Measurements from ENCODE around the gene PCDHGA1.
"Not testable (repeated sequence)": the region's sequence is repeated elsewhere in the genome, so short reads cannot be mapped to it uniquely, and the experiment has no call there.

PCDHGA1 gene

GRCh38 chr5:141342773-141343172, 12.5 kb downstream of the PCDHGA1 start:
- H3K4me3 ChIP-seq = no peak overlapping the region
- H3K27ac ChIP-seq = no peak overlapping the region
- TF ChIP-seq, protein P1, sequence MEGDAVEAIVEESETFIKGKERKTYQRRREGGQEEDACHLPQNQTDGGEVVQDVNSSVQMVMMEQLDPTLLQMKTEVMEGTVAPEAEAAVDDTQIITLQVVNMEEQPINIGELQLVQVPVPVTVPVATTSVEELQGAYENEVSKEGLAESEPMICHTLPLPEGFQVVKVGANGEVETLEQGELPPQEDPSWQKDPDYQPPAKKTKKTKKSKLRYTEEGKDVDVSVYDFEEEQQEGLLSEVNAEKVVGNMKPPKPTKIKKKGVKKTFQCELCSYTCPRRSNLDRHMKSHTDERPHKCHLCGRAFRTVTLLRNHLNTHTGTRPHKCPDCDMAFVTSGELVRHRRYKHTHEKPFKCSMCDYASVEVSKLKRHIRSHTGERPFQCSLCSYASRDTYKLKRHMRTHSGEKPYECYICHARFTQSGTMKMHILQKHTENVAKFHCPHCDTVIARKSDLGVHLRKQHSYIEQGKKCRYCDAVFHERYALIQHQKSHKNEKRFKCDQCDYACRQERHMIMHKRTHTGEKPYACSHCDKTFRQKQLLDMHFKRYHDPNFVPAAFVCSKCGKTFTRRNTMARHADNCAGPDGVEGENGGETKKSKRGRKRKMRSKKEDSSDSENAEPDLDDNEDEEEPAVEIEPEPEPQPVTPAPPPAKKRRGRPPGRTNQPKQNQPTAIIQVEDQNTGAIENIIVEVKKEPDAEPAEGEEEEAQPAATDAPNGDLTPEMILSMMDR (IDR thresholded peaks at IDR 0.05) = no peak
- no peak for DNase-seq (ENCODE audit: low spot score)

DNA sequence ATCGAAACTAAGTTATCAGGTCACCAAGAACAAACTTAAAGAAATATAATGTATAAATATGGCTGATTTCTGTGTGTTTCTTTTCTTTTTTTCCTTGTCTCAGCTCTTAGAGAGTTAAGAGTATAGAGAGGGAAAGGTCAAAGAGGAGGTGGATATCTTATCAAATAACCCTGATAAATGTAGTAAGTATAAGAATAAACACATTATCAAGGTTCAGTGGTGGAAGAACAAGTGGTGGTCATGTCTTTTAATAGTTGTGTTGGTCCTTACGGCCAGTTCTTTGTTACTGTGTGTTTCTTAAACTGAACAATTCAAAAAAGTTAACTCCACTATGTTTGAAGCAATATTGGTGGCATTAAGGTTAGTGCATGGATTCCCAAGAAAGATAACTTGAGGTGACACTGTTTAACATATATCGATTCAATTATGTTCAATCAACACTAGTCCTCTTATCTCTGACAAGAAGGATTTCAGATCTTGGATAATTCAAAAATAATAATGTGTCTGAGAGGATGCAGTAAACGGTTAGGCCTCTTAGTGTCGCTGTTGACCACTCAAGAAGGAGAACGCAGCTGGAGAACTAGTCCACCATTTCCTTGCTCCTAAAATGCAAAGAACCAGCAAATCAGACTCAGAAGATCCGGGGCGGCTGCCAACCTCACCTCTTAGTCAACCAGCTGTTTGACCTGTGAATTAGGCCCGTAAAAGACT, 13.1 kb downstream of the PCDHGA1 start, which contains the start of gene PCDHGA3:
PCDHGA3 (plus strand) TSS at position 588 of the 711 bp plus-strand sequence. CDS start 205 bp downstream, outside the sequence.
- no peak within 1 kb of the TSS for H3K27ac ChIP-seq
- DNase-seq (ENCODE audit: low spot score) = no peak
- peak within 1 kb of the TSS; percentile 21 for H3K4me3 ChIP-seq
- TF ChIP-seq, protein P1 (IDR thresholded peaks at IDR 0.05) = no peak

- Histone ChIP-seq H3K4me3 (peak overlapping the region; percentile 21), H3K27ac (no peak overlapping the region)
- DNase-seq (ENCODE audit: low spot score) = no peak
- TF ChIP-seq, protein P1 (IDR thresholded peaks at IDR 0.05) = no peak
Observed at GRCh38 chr5:141343953-141344463, 13.7 kb downstream of the PCDHGA1 start.

DNA sequence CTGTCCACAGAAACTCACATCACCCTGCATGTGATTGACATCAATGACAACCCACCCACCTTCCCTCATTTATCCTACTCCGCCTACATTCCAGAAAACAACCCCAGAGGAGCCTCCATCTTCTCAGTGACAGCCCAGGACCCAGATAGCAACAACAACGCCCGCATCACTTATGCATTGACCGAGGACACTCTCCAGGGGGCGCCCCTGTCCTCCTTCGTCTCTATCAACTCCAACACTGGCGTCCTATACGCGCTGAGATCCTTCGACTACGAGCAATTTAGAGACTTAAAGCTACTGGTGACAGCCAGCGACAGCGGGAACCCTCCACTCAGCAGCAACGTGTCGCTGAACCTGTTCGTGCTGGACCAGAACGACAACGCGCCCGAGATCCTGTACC, 15.0 kb downstream of the PCDHGA1 start:
- DNase-seq (ENCODE audit: low spot score) = no peak

GRCh38 chr5:141346017-141346416, 15.7 kb downstream of the PCDHGA1 start:
- peak overlapping the region; percentile 17 for H3K4me3 ChIP-seq
- not testable (repeated sequence) for H3K27ac ChIP-seq; DNase-seq (ENCODE audit: low spot score)

More for the DNA sequence above, 15.0 kb downstream of the PCDHGA1 start:
- H3K27ac ChIP-seq = no peak overlapping the region
- H3K4me3 ChIP-seq = peak overlapping the region; percentile 19
- TF ChIP-seq, protein P1 (IDR thresholded peaks at IDR 0.05) = no peak

- no peak for DNase-seq (ENCODE audit: low spot score)
- H3K4me3 ChIP-seq = peak within 1 kb of the TSS; percentile 28
- TF ChIP-seq, protein P1 (IDR thresholded peaks at IDR 0.05) = no peak
- H3K27ac ChIP-seq = no peak within 1 kb of the TSS
Observed at GRCh38 chr5:141349917-141350619, 19.8 kb downstream of the PCDHGA1 start, which contains the start of gene PCDHGB1. TSS of gene PCDHGB1 (plus strand) at chr5:141350099. CDS start at chr5:141350261, 162 bp downstream.

GRCh38 chr5:141351591-141351990, 21.3 kb downstream of the PCDHGA1 start:
- Histone ChIP-seq H3K27ac (no peak overlapping the region), H3K4me3 (no peak overlapping the region)
- no peak for DNase-seq (ENCODE audit: low spot score)
- TF ChIP-seq, protein P1 (IDR thresholded peaks at IDR 0.05) = no peak

Measured in coronary artery (tissue), 2 donors.